H1 (cell line): ENCODE measurements around the gene RCAN2.

Experiments
- CBX8 ChIP-seq: fragments of 300-800, 300-1000 bp; sonication (generic); IDR thresholded peaks from 2 replicates; pipeline ENCODE4 v1.7.1; 2016; ENCODE audit warnings: low read depth, low read length, borderline replicate concordance
- EP300 ChIP-seq, 2 experiments: IDR thresholded peaks; 1 replicate in 1 of 2; 2 replicates in 1 of 2; pipeline ENCODE4 v1.6.1; 2011 to 2012; ENCODE audit warnings: low read depth in 2 of 2, low read length in 2 of 2, mild to moderate bottlenecking in 2 of 2, borderline replicate concordance in 1 of 2, inconsistent platforms in 1 of 2, moderate library complexity in 1 of 2
- HDAC6 ChIP-seq: IDR thresholded peaks from one replicate; pipeline ENCODE4 v1.7.1; 2012; ENCODE audit warnings: low read depth, mild to moderate bottlenecking, inconsistent platforms, low read length, moderate library complexity
- JUND ChIP-seq: IDR thresholded peaks from 2 replicates; pipeline ENCODE4 v1.6.1; 2011; ENCODE audit warnings: mild to moderate bottlenecking, improper control_type of control experiment, low read length
- NANOG ChIP-seq: IDR thresholded peaks from 2 replicates; pipeline ENCODE4 v1.6.1; 2011; ENCODE audit warnings: low read length, low read depth, mild to moderate bottlenecking, inconsistent platforms; ENCODE audit not compliant: insufficient read depth, poor library complexity, severe bottlenecking
- POLR2A ChIP-seq, 2 experiments: IDR thresholded peaks; 1 replicate in 1 of 2; 2 replicates in 1 of 2; pipeline ENCODE4 v1.6.1; 2011; ENCODE audit warnings: low read depth in 2 of 2, low read length in 2 of 2, mild to moderate bottlenecking in 2 of 2; ENCODE audit errors: control extremely low read depth in 1 of 2
- POLR2AphosphoS5 ChIP-seq: IDR thresholded peaks from 2 replicates; pipeline ENCODE4 v1.6.1; 2011; ENCODE audit warnings: low read depth, low read length
- RAD21 ChIP-seq, 2 experiments: IDR thresholded peaks in 1 of 2; conservative IDR thresholded peaks in 1 of 2; 2 replicates each; pipeline ENCODE4 v1.6.1; 2011; ENCODE audit warnings: low read depth in 2 of 2, low read length in 2 of 2, improper control_type of control experiment in 1 of 2, inconsistent platforms in 1 of 2, mild to moderate bottlenecking in 1 of 2, moderate library complexity in 1 of 2
- RNF2 ChIP-seq: fragments of 200-900, 300-1000 bp; sonication (generic); IDR thresholded peaks from 2 replicates; pipeline ENCODE4 v1.7.1; 2016; ENCODE audit warnings: borderline replicate concordance, low read depth, mild to moderate bottlenecking, antibody characterized with exemption, low read length; ENCODE audit not compliant: poor library complexity, severe bottlenecking; ENCODE audit errors: missing control alignments
- SUZ12 ChIP-seq: fragments of 200-600 bp; sonication (generic); IDR thresholded peaks from 2 replicates; pipeline ENCODE4 v1.6.1; 2012; ENCODE audit warnings: mild to moderate bottlenecking, inconsistent platforms, low read length, moderate library complexity, mixed read lengths
- YY1 ChIP-seq: IDR thresholded peaks from 2 replicates; pipeline ENCODE4 v1.6.1; 2011; ENCODE audit warnings: low read depth, mild to moderate bottlenecking, low read length
- ZNF274 ChIP-seq: IDR thresholded peaks from 2 replicates; pipeline ENCODE4 v1.7.0; 2012; ENCODE audit warnings: low read length, borderline replicate concordance; ENCODE audit errors: extremely low read depth
- TF ChIP-seq, protein P1 (sequence below), 3 experiments: IDR thresholded peaks; 1 replicate in 2 of 3; 2 replicates in 1 of 3; pipeline versions ENCODE4 v1.5.1 to v1.6.1; 2011; ENCODE audit warnings: low read length in 3 of 3, mild to moderate bottlenecking in 3 of 3, inconsistent platforms in 2 of 3, low read depth in 1 of 3, moderate library complexity in 1 of 3; ENCODE audit not compliant: insufficient read depth in 1 of 3; ENCODE audit errors: control extremely low read depth in 1 of 3

DNA sequence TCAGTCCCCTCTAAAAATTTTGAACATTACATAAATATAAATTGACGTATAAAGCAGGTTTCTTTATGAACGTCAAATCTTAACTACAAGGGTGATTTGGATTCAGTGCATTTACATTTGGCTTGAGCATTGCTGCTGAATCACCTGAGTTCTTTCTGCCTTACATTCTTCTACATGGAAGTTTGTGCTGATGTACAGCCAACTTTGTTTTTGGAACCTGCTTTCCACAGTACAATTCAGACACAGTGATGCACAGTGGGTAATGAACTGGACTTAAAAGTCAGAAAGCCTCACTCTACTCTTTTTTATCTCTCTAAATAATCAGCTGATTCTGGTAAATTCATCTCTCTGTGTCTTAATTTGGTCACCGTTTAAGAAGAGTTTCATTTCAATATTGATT lies 47.6 kb downstream of the RCAN2 start:
- TF ChIP-seq HDAC6 = no peak
- TF ChIP-seq POLR2A (IDR thresholded peaks at IDR 0.05; ENCODE audit: control extremely low read depth in 1 of 2, low read depth in 2 of 2, low read length in 2 of 2) = no peak
- TF ChIP-seq, protein P1, sequence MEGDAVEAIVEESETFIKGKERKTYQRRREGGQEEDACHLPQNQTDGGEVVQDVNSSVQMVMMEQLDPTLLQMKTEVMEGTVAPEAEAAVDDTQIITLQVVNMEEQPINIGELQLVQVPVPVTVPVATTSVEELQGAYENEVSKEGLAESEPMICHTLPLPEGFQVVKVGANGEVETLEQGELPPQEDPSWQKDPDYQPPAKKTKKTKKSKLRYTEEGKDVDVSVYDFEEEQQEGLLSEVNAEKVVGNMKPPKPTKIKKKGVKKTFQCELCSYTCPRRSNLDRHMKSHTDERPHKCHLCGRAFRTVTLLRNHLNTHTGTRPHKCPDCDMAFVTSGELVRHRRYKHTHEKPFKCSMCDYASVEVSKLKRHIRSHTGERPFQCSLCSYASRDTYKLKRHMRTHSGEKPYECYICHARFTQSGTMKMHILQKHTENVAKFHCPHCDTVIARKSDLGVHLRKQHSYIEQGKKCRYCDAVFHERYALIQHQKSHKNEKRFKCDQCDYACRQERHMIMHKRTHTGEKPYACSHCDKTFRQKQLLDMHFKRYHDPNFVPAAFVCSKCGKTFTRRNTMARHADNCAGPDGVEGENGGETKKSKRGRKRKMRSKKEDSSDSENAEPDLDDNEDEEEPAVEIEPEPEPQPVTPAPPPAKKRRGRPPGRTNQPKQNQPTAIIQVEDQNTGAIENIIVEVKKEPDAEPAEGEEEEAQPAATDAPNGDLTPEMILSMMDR (IDR thresholded peaks at IDR 0.05; ENCODE audit: control extremely low read depth in 1 of 3, insufficient read depth in 1 of 3, low read depth in 1 of 3, low read length in 3 of 3) = no peak
- TF ChIP-seq YY1 = no peak
- TF ChIP-seq ZNF274 = no peak
- TF ChIP-seq RNF2 = no peak
- no peak for TF ChIP-seq EP300 (IDR thresholded peaks at IDR 0.05; ENCODE audit: borderline replicate concordance in 1 of 2, low read depth in 2 of 2, low read length in 2 of 2)
- TF ChIP-seq RAD21 (IDR thresholded peaks at IDR 0.05 in 1 of 2, conservative IDR thresholded peaks at IDR 0.05 in 1 of 2; ENCODE audit: low read depth in 2 of 2, low read length in 2 of 2) = no peak
- no peak for TF ChIP-seq NANOG
- no peak for TF ChIP-seq JUND
- no peak for TF ChIP-seq SUZ12
- no peak for TF ChIP-seq CBX8
- TF ChIP-seq POLR2AphosphoS5 = no peak
